Upper lobe of left lung (tissue), 4 donors: ENCODE measurements around the gene FGF12.

Experiments
- EP300 ChIP-seq, 4 donors: sonication (generic); formaldehyde crosslinking; IDR thresholded peaks; one replicate each; pipeline ENCODE4 v1.5.1; 2017; ENCODE audit warnings: antibody characterized with exemption in 4 of 4, control low read depth in 2 of 4
- POLR2A ChIP-seq, 4 donors: fragments of 450-650 bp; IDR thresholded peaks; one replicate each; pipeline ENCODE4 v1.5.1; 2016 to 2017; ENCODE audit warnings: antibody characterized with exemption in 4 of 4, mild to moderate bottlenecking in 2 of 4
- POLR2AphosphoS5 ChIP-seq, 2 donors: sonication (generic); formaldehyde crosslinking; IDR thresholded peaks; one replicate each; pipeline ENCODE4 v1.5.1; 2017; ENCODE audit warnings: antibody characterized with exemption in 2 of 2
- TF ChIP-seq, protein P1 (sequence below), 6 experiments: fragments of 450-650 bp in 4 of 6; fragments of 200-600 bp in 2 of 6; sonication (generic) in 2 of 6; IDR thresholded peaks; one replicate each; pipeline ENCODE4 v1.5.1; 2016 to 2019; ENCODE audit warnings: antibody characterized with exemption in 6 of 6

- TF ChIP-seq POLR2AphosphoS5 (IDR thresholded peaks at IDR 0.05), result no peak
- TF ChIP-seq, protein P1, sequence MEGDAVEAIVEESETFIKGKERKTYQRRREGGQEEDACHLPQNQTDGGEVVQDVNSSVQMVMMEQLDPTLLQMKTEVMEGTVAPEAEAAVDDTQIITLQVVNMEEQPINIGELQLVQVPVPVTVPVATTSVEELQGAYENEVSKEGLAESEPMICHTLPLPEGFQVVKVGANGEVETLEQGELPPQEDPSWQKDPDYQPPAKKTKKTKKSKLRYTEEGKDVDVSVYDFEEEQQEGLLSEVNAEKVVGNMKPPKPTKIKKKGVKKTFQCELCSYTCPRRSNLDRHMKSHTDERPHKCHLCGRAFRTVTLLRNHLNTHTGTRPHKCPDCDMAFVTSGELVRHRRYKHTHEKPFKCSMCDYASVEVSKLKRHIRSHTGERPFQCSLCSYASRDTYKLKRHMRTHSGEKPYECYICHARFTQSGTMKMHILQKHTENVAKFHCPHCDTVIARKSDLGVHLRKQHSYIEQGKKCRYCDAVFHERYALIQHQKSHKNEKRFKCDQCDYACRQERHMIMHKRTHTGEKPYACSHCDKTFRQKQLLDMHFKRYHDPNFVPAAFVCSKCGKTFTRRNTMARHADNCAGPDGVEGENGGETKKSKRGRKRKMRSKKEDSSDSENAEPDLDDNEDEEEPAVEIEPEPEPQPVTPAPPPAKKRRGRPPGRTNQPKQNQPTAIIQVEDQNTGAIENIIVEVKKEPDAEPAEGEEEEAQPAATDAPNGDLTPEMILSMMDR (IDR thresholded peaks at IDR 0.05), result no peak
- no peak for TF ChIP-seq POLR2A (IDR thresholded peaks at IDR 0.05)
- no peak for TF ChIP-seq EP300 (IDR thresholded peaks at IDR 0.05)
These were observed 319.2 kb downstream of the FGF12 start for GRCh38 chr3:192408007-192408646.
